Fibroblast of lung (primary cell): ENCODE measurements around the gene MPND. TPM values are rescaled to one million over a fixed set of nuclear protein-coding genes. Genes with fewer than 3 reads are reported as not detected.
A peak's percentile ranks its signal among the peaks of the same experiment; 100 is the strongest.

Source experiments
- DNase-seq, 2 donors: peaks; one replicate each; pipeline versions ENCODE4 v3.0.0 to v3.0.0-alpha.2; 2010; ENCODE audit warnings: low read depth in 2 of 2
- H2AFZ ChIP-seq: 2 replicates; pipeline ENCODE4 v1.5.1; 2012; ENCODE audit warnings: low read length, control low read depth, inconsistent platforms
- H3K27ac ChIP-seq: 2 replicates; pipeline ENCODE4 v1.5.1; 2011; ENCODE audit warnings: low read length, control low read depth; ENCODE audit not compliant: insufficient read depth
- H3K27me3 ChIP-seq: 2 replicates; pipeline ENCODE4 v1.5.1; 2011; ENCODE audit warnings: mild to moderate bottlenecking, low read length; ENCODE audit not compliant: control insufficient read depth, insufficient read depth
- H3K36me3 ChIP-seq: 2 replicates; pipeline ENCODE4 v1.5.1; 2011; ENCODE audit warnings: low read length; ENCODE audit not compliant: control insufficient read depth, insufficient read depth
- H3K4me1 ChIP-seq: 2 replicates; pipeline ENCODE4 v1.5.1; 2011; ENCODE audit warnings: low read length; ENCODE audit not compliant: control insufficient read depth, insufficient read depth; ENCODE audit errors: extremely low read depth
- H3K4me2 ChIP-seq: 2 replicates; pipeline ENCODE4 v1.5.1; 2011; ENCODE audit warnings: low read length, control low read depth; ENCODE audit not compliant: insufficient read depth; ENCODE audit errors: extremely low read depth
- H3K4me3 ChIP-seq, 4 experiments: fragments of 200-600 bp in 1 of 4; sonication (generic) in 1 of 4; replicated peaks in 1 of 4; 2 replicates each; pipeline ENCODE4 v1.5.1; 2011 to 2016; ENCODE audit warnings: low read length in 4 of 4, low read depth in 3 of 4, mild to moderate bottlenecking in 3 of 4, control low read depth in 2 of 4, inconsistent platforms in 1 of 4, mixed read lengths in 1 of 4; ENCODE audit not compliant: insufficient read depth in 1 of 4; ENCODE audit errors: control extremely low read depth in 1 of 4
- H3K79me2 ChIP-seq: 2 replicates; pipeline ENCODE4 v1.5.1; 2012; ENCODE audit warnings: mild to moderate bottlenecking, low read length, inconsistent platforms; ENCODE audit not compliant: control insufficient read depth, insufficient read depth
- H3K9ac ChIP-seq: 2 replicates; pipeline ENCODE4 v1.5.1; 2011; ENCODE audit warnings: mild to moderate bottlenecking, low read length, control low read depth; ENCODE audit not compliant: insufficient read depth
- H3K9me3 ChIP-seq: 2 replicates; pipeline ENCODE4 v1.5.1; 2012; ENCODE audit warnings: low read depth, low read length; ENCODE audit not compliant: control insufficient read depth, insufficient read depth
- H4K20me1 ChIP-seq: 2 replicates; pipeline ENCODE4 v1.5.1; 2011; ENCODE audit warnings: low read length; ENCODE audit not compliant: control insufficient read depth, insufficient read depth; ENCODE audit errors: extremely low read depth
- CTCF ChIP-seq, 2 donors: IDR thresholded peaks in 1 of 2; conservative IDR thresholded peaks in 1 of 2; 1 replicate in 1 of 2; 2 replicates in 1 of 2; pipeline ENCODE4 v1.5.1; 2011 to 2012; ENCODE audit warnings: low read length in 2 of 2, control low read depth in 1 of 2, inconsistent platforms in 1 of 2, low read depth in 1 of 2, mild to moderate bottlenecking in 1 of 2
- EZH2 ChIP-seq: IDR thresholded peaks from 2 replicates; pipeline ENCODE4 v1.5.1; 2012; ENCODE audit warnings: low read length, control low read depth, mild to moderate bottlenecking; ENCODE audit errors: missing control alignments
- polyA plus RNA-seq, 2 donors: library from polyadenylated mRNA; depleted of rRNA in 1 of 2; stranded (reverse) in 1 of 2; unstranded in 1 of 2; fragments of >200 nt; gene quantifications; 2 replicates each; pipeline ENCODE4 v1.2.1, GENCODE V29; 2011 to 2012; ENCODE audit warnings: missing spikeins in 1 of 2
- total RNA-seq: library from RNA; depleted of rRNA; stranded (reverse); fragments of >200 nt; gene quantifications from 2 replicates; pipeline ENCODE4 v1.2.1, GENCODE V29; 2014

MPND gene
- total and polyA plus RNA-seq, 2 donors (not counting 1 experiment from before 2014, with no cell fraction given) = 2.7 to 7.1 TPM

- DNase-seq = no peak
- no peak for TF ChIP-seq CTCF (conservative IDR thresholded peaks at IDR 0.05 in 1 of 2, IDR thresholded peaks at IDR 0.05 in 1 of 2; ENCODE audit: low read depth in 1 of 2, low read length in 2 of 2)
- no peak for TF ChIP-seq EZH2
- no peak overlapping the region for H3K4me3 ChIP-seq
- H2AFZ ChIP-seq = no peak overlapping the region
- no peak overlapping the region for H3K27ac ChIP-seq
- no peaks in the 10 kb centered on the region for H3K27me3 ChIP-seq
- H3K79me2 ChIP-seq = peaks cover 52% of the 10 kb centered on the region
- H3K9me3 ChIP-seq = no peaks in the 10 kb centered on the region
- H3K9ac ChIP-seq = no peak overlapping the region
- H3K4me1 ChIP-seq = peaks cover 10% of the 10 kb centered on the region
- H4K20me1 ChIP-seq = no peaks in the 10 kb centered on the region
- H3K4me2 ChIP-seq = no peak overlapping the region
- peaks cover 46% of the 10 kb centered on the region for H3K36me3 ChIP-seq
These were observed 23.4 kb downstream of the MPND start for GRCh38 chr19:4366666-4367335.

GRCh38 chr19:4367336-4367723, 24.0 kb downstream of the MPND start:
- Histone ChIP-seq H3K4me2 (no peak overlapping the region), H3K79me2 (peaks cover 58% of the 10 kb centered on the region), H3K27ac (no peak overlapping the region), H3K36me3 (peaks cover 40% of the 10 kb centered on the region), H3K9ac (no peak overlapping the region), H3K9me3 (no peaks in the 10 kb centered on the region), H3K4me1 (peaks cover 13% of the 10 kb centered on the region), H4K20me1 (no peaks in the 10 kb centered on the region), H3K4me3 (no peak overlapping the region), H2AFZ (no peak overlapping the region), H3K27me3 (no peaks in the 10 kb centered on the region)
- DNase-seq = no peak
- TF ChIP-seq CTCF (conservative IDR thresholded peaks at IDR 0.05 in 1 of 2, IDR thresholded peaks at IDR 0.05 in 1 of 2; ENCODE audit: low read depth in 1 of 2, low read length in 2 of 2) (no peak), EZH2 (no peak)

- DNase-seq = no peak
- no peak overlapping the region for H3K4me3 ChIP-seq
- no peaks in the 10 kb centered on the region for H4K20me1 ChIP-seq
- H2AFZ ChIP-seq = no peak overlapping the region
- no peak overlapping the region for H3K9ac ChIP-seq
- H3K27ac ChIP-seq = peak overlapping the region; percentile 52
- H3K27me3 ChIP-seq = no peaks in the 10 kb centered on the region
- no peak for TF ChIP-seq CTCF (conservative IDR thresholded peaks at IDR 0.05 in 1 of 2, IDR thresholded peaks at IDR 0.05 in 1 of 2; ENCODE audit: low read depth in 1 of 2, low read length in 2 of 2)
- no peak for TF ChIP-seq EZH2
- peaks cover 39% of the 10 kb centered on the region for H3K36me3 ChIP-seq
- H3K9me3 ChIP-seq = no peaks in the 10 kb centered on the region
- peaks cover 62% of the 10 kb centered on the region for H3K79me2 ChIP-seq
- H3K4me2 ChIP-seq = no peak overlapping the region
- peaks cover 17% of the 10 kb centered on the region for H3K4me1 ChIP-seq
These were observed 24.4 kb downstream of the MPND start for GRCh38 chr19:4367781-4368127.
